BLaER1 treated with 17β-estradiol and CSF1 and Interleukin-3, amounts not matched to agents 10 nM and 100 nM (cell line): Measurements from ENCODE around the gene ZRANB2.

Source experiments
- H3K27ac ChIP-seq, 11 experiments: shearing (Covaris generic); formaldehyde crosslinking; 2 replicates each; pipeline ENCODE4 v1.8.1; 2022
- H3K27me3 ChIP-seq, 11 experiments: shearing (Covaris generic); formaldehyde crosslinking; 2 replicates each; pipeline ENCODE4 v1.8.1; 2022
- H3K36me3 ChIP-seq, 11 experiments: shearing (Covaris generic); formaldehyde crosslinking; 2 replicates each; pipeline ENCODE4 v1.8.1; 2022
- H3K4me1 ChIP-seq, 10 experiments: shearing (Covaris generic); formaldehyde crosslinking; 2 replicates each; pipeline ENCODE4 v1.8.1; 2022
- H3K4me2 ChIP-seq, 11 experiments: shearing (Covaris generic); formaldehyde crosslinking; 2 replicates each; pipeline ENCODE4 v1.8.1; 2022
- H3K4me3 ChIP-seq, 10 experiments: shearing (Covaris generic); formaldehyde crosslinking; 2 replicates each; pipeline ENCODE4 v1.8.1; 2022
- H3K9ac ChIP-seq, 11 experiments: shearing (Covaris generic); formaldehyde crosslinking; 2 replicates each; pipeline ENCODE4 v1.8.1; 2022
- H3K9me3 ChIP-seq, 11 experiments: shearing (Covaris generic); formaldehyde crosslinking; replicated peaks in 1 of 11; 2 replicates each; pipeline ENCODE4 v1.8.1; 2022
- H4K20me1 ChIP-seq, 11 experiments: shearing (Covaris generic); formaldehyde crosslinking; 2 replicates each; pipeline ENCODE4 v1.8.1; 2022
- Cebpa-rat ChIP-seq, 11 experiments: shearing (Covaris generic); IDR thresholded peaks; 2 replicates each; pipeline ENCODE4 v1.8.1; 2022

ZRANB2 gene

GRCh38 chr1:71053146-71053545 is 27.7 kb downstream of the ZRANB2 start:
- Histone ChIP-seq H3K4me1 (peaks cover 0 to 9% (median 0%) of the 10 kb centered on the region in 10 experiments; a peak in 5 of 20 replicates), H3K4me2 (no peak overlapping the region; a peak in 2 of 22 replicates), H3K9ac (no peak overlapping the region), H3K36me3 (peaks cover 18 to 41% (median 27%) of the 10 kb centered on the region in 11 experiments), H3K4me3 (no peak overlapping the region), H4K20me1 (peaks cover 0 to 30% (median 10%) of the 10 kb centered on the region in 11 experiments; a peak in 12 of 22 replicates), H3K27me3 (peaks cover 0 to 4% (median under 1%) of the 10 kb centered on the region in 11 experiments; a peak in 6 of 22 replicates), H3K9me3 (no peaks in the 10 kb centered on the region), H3K27ac (no peak overlapping the region)
- no peak for TF ChIP-seq Cebpa-rat (IDR thresholded peaks at IDR 0.05)

GRCh38 chr1:71049951-71050598 is 30.8 kb downstream of the ZRANB2 start:
- H3K4me2 ChIP-seq: no peak overlapping the region
- TF ChIP-seq Cebpa-rat (IDR thresholded peaks at IDR 0.05): no peak
- peaks cover 0 to 20% (median 7%) of the 10 kb centered on the region in 11 experiments; a peak in 11 of 22 replicates for H4K20me1 ChIP-seq
- H3K27me3 ChIP-seq: peaks cover 6 to 18% (median 13%) of the 10 kb centered on the region in 11 experiments; a peak in 17 of 22 replicates
- H3K4me1 ChIP-seq: peaks cover 0 to 9% (median 0%) of the 10 kb centered on the region in 10 experiments; a peak in 5 of 20 replicates
- peaks cover 0 to 10% (median 6%) of the 10 kb centered on the region in 11 experiments; a peak in 12 of 22 replicates for H3K36me3 ChIP-seq
- H3K4me3 ChIP-seq: no peak overlapping the region
- no peak overlapping the region for H3K9ac ChIP-seq
- H3K9me3 ChIP-seq: peaks cover 15 to 19% (median 16%) of the 10 kb centered on the region in 11 experiments
- no peak overlapping the region for H3K27ac ChIP-seq

GRCh38 chr1:71047635-71048607 is 32.9 kb downstream of the ZRANB2 start, which contains the start of gene PTGER3:
Gene PTGER3 (minus strand): TSS chr1:71047816. CDS start chr1:71047577, 239 bp downstream.
- H3K9me3 ChIP-seq: peaks cover 15 to 19% (median 16%) of the 10 kb centered on the region in 11 experiments
- no peaks in the 10 kb centered on the region for H3K36me3 ChIP-seq
- H4K20me1 ChIP-seq: no peaks in the 10 kb centered on the region; a peak in 2 of 22 replicates
- no peak within 1 kb of the TSS for H3K9ac ChIP-seq
- peaks cover 6 to 18% (median 13%) of the 10 kb centered on the region in 11 experiments; a peak in 17 of 22 replicates for H3K27me3 ChIP-seq
- H3K4me2 ChIP-seq: no peak within 1 kb of the TSS
- no peak for TF ChIP-seq Cebpa-rat (IDR thresholded peaks at IDR 0.05)
- no peak within 1 kb of the TSS for H3K27ac ChIP-seq
- no peak within 1 kb of the TSS for H3K4me3 ChIP-seq
- H3K4me1 ChIP-seq: no peaks in the 10 kb centered on the region

- Histone ChIP-seq H3K36me3 (no peaks in the 10 kb centered on the region), H3K9ac (no peak overlapping the region), H3K27ac (no peak overlapping the region), H3K4me1 (no peaks in the 10 kb centered on the region), H3K27me3 (peaks cover 6 to 18% (median 13%) of the 10 kb centered on the region in 11 experiments; a peak in 17 of 22 replicates), H4K20me1 (no peaks in the 10 kb centered on the region), H3K9me3 (peaks cover 15 to 19% (median 16%) of the 10 kb centered on the region in 11 experiments), H3K4me3 (no peak overlapping the region), H3K4me2 (no peak overlapping the region)
- no peak for TF ChIP-seq Cebpa-rat (IDR thresholded peaks at IDR 0.05)
Measured at GRCh38 chr1:71046891-71047634, 33.8 kb downstream of the ZRANB2 start.

- H3K9ac ChIP-seq: no peak overlapping the region
- H3K36me3 ChIP-seq: no peaks in the 10 kb centered on the region
- H3K4me2 ChIP-seq: no peak overlapping the region
- no peaks in the 10 kb centered on the region for H3K4me1 ChIP-seq
- H3K27me3 ChIP-seq: peaks cover 6 to 18% (median 13%) of the 10 kb centered on the region in 11 experiments; a peak in 17 of 22 replicates
- H4K20me1 ChIP-seq: no peaks in the 10 kb centered on the region
- H3K9me3 ChIP-seq: peaks cover 15 to 19% (median 16%) of the 10 kb centered on the region in 11 experiments
- H3K27ac ChIP-seq: no peak overlapping the region
- H3K4me3 ChIP-seq: no peak overlapping the region
- no peak for TF ChIP-seq Cebpa-rat (IDR thresholded peaks at IDR 0.05)
Measured at GRCh38 chr1:71045463-71046028, 35.3 kb downstream of the ZRANB2 start.

- no peak overlapping the region for H3K4me2 ChIP-seq
- no peak overlapping the region for H3K9ac ChIP-seq
- TF ChIP-seq Cebpa-rat (IDR thresholded peaks at IDR 0.05): no peak
Measured at GRCh38 chr1:71044833-71045232, 36.0 kb downstream of the ZRANB2 start.

GRCh38 chr1:71043065-71043464 is 37.8 kb downstream of the ZRANB2 start:
- Histone ChIP-seq H3K9ac (no peak overlapping the region), H3K27me3 (peaks cover 6 to 15% (median 10%) of the 10 kb centered on the region in 11 experiments; a peak in 17 of 22 replicates), H3K27ac (no peak overlapping the region), H3K9me3 (peaks cover 15 to 19% (median 16%) of the 10 kb centered on the region in 11 experiments), H3K36me3 (no peaks in the 10 kb centered on the region), H4K20me1 (no peaks in the 10 kb centered on the region), H3K4me2 (no peak overlapping the region), H3K4me1 (no peaks in the 10 kb centered on the region), H3K4me3 (no peak overlapping the region)
- TF ChIP-seq Cebpa-rat (IDR thresholded peaks at IDR 0.05): no peak

More at GRCh38 chr1:71044833-71045232, 36.0 kb downstream of the ZRANB2 start:
- Histone ChIP-seq H4K20me1 (no peaks in the 10 kb centered on the region), H3K4me1 (no peaks in the 10 kb centered on the region), H3K27ac (no peak overlapping the region), H3K27me3 (peaks cover 6 to 18% (median 13%) of the 10 kb centered on the region in 11 experiments; a peak in 17 of 22 replicates), H3K4me3 (no peak overlapping the region), H3K9me3 (peaks cover 15 to 19% (median 16%) of the 10 kb centered on the region in 11 experiments), H3K36me3 (no peaks in the 10 kb centered on the region)

GRCh38 chr1:71041806-71042205 is 39.0 kb downstream of the ZRANB2 start:
- no peaks in the 10 kb centered on the region for H3K4me1 ChIP-seq
- H3K27me3 ChIP-seq: 0 out of 22 replicates have a peak, but pooled peaks cover 0 to 2% (median 0%) of the 10 kb centered on the region in 11 experiments
- no peaks in the 10 kb centered on the region for H4K20me1 ChIP-seq
- H3K9ac ChIP-seq: no peak overlapping the region
- H3K27ac ChIP-seq: no peak overlapping the region
- no peaks in the 10 kb centered on the region for H3K36me3 ChIP-seq
- H3K4me3 ChIP-seq: no peak overlapping the region
- H3K9me3 ChIP-seq: peaks cover 6 to 8% (median 7%) of the 10 kb centered on the region in 11 experiments
- no peak for TF ChIP-seq Cebpa-rat (IDR thresholded peaks at IDR 0.05)
- H3K4me2 ChIP-seq: no peak overlapping the region
